Activated T-helper 9 cell treated with anti-CD3 and anti-CD28 coated beads, Interleukin-2, amount 50 U/mL, for 16 hours (primary cell): ENCODE results near the gene AKAP7.

Experiments
- DNase-seq: peaks from one replicate; pipeline ENCODE4 v3.0.0-alpha.2; 2020; ENCODE audit warnings: low read depth

AKAP7 gene

GRCh38 chr6:131134220-131134979, 867 bp upstream of the AKAP7 start:
- DNase-seq = no peak

- DNase-seq = no peak
Observed at GRCh38 chr6:131134980-131135243, 355 bp upstream of the AKAP7 start.

- DNase-seq = no peak
Observed at GRCh38 chr6:131136021-131136786, 937 bp downstream of the AKAP7 start.

- DNase-seq = no peak
Observed at GRCh38 chr6:131139599-131139998, 4.3 kb downstream of the AKAP7 start.

GRCh38 chr6:131143319-131143718, 8.1 kb downstream of the AKAP7 start:
- no peak for DNase-seq

- no peak for DNase-seq
Observed at GRCh38 chr6:131146865-131147264, 11.6 kb downstream of the AKAP7 start.

GRCh38 chr6:131156411-131156810, 21.1 kb downstream of the AKAP7 start:
- DNase-seq = no peak

- DNase-seq = no peak
Observed at GRCh38 chr6:131159578-131159977, 24.3 kb downstream of the AKAP7 start.

- DNase-seq = no peak
Observed at GRCh38 chr6:131160254-131160758, 25.0 kb downstream of the AKAP7 start.

- DNase-seq = no peak
Observed at GRCh38 chr6:131161987-131162386, 26.7 kb downstream of the AKAP7 start.

GRCh38 chr6:131163886-131164285, 28.6 kb downstream of the AKAP7 start:
- DNase-seq = no peak

- DNase-seq = no peak
Observed at GRCh38 chr6:131164506-131164905, 29.2 kb downstream of the AKAP7 start.

GRCh38 chr6:131167773-131168172, 32.5 kb downstream of the AKAP7 start:
- no peak for DNase-seq

- no peak for DNase-seq
Observed at GRCh38 chr6:131169613-131170012, 34.3 kb downstream of the AKAP7 start.

GRCh38 chr6:131172222-131172621, 37.0 kb downstream of the AKAP7 start:
- DNase-seq = no peak

- DNase-seq = no peak
Observed at GRCh38 chr6:131173680-131174079, 38.4 kb downstream of the AKAP7 start.

- no peak for DNase-seq
Observed at GRCh38 chr6:131175564-131175963, 40.3 kb downstream of the AKAP7 start.

GRCh38 chr6:131177996-131178395, 42.7 kb downstream of the AKAP7 start:
- DNase-seq = no peak

GRCh38 chr6:131182991-131183425, 47.7 kb downstream of the AKAP7 start:
- DNase-seq = no peak

GRCh38 chr6:131183427-131184095, 48.3 kb downstream of the AKAP7 start:
- DNase-seq = no peak

GRCh38 chr6:131191590-131191989, 56.3 kb downstream of the AKAP7 start:
- DNase-seq = no peak

GRCh38 chr6:131197716-131198115, 62.4 kb downstream of the AKAP7 start:
- no peak for DNase-seq
